ENCODE measurements around the gene ADAMTS7.
A peak's percentile ranks its signal among the peaks of the same experiment; 100 is the strongest.
"Not testable (repeated sequence)": the region's sequence is repeated elsewhere in the genome, so short reads cannot be mapped to it uniquely, and the experiment has no call there.

The ADAMTS7 gene

GRCh38 chr15:78741674-78742073, 69.6 kb downstream of the ADAMTS7 start:
- H3K27ac Mint-ChIP-seq (ENCODE audit: low read depth); H3K36me3 Mint-ChIP-seq (ENCODE audit: insufficient read depth); H3K4me1 Mint-ChIP-seq; H3K9me3 Mint-ChIP-seq; DNase-seq (ENCODE audit: low spot score in 2 of 2); H3K4me3 Mint-ChIP-seq; ATAC-seq (replicated peaks; ENCODE audit: extremely low read depth, poor library complexity, severe bottlenecking): not testable (repeated sequence)
- H3K27me3 Mint-ChIP-seq, result peaks cover 21% of the 10 kb centered on the region

GRCh38 chr15:78740904-78741274, 70.4 kb downstream of the ADAMTS7 start:
- peaks cover 21% of the 10 kb centered on the region for H3K27me3 Mint-ChIP-seq
- no peak overlapping the region for H3K27ac Mint-ChIP-seq (ENCODE audit: low read depth)
- no peak overlapping the region for H3K4me3 Mint-ChIP-seq
- ATAC-seq (replicated peaks; ENCODE audit: extremely low read depth, poor library complexity, severe bottlenecking), result no peak
- DNase-seq (ENCODE audit: low spot score in 2 of 2), result no peak
- H3K36me3 Mint-ChIP-seq (ENCODE audit: insufficient read depth), result no peaks in the 10 kb centered on the region
- no peaks in the 10 kb centered on the region for H3K9me3 Mint-ChIP-seq
- H3K4me1 Mint-ChIP-seq, result peaks cover 5% of the 10 kb centered on the region

GRCh38 chr15:78739996-78740903, 71.0 kb downstream of the ADAMTS7 start:
- H3K27me3 Mint-ChIP-seq, result peaks cover 22% of the 10 kb centered on the region
- peak in 1 of 2 donors; percentile 23 for DNase-seq (ENCODE audit: low spot score in 2 of 2)
- no peaks in the 10 kb centered on the region for H3K9me3 Mint-ChIP-seq
- no peak overlapping the region for H3K4me3 Mint-ChIP-seq
- peaks cover 5% of the 10 kb centered on the region for H3K4me1 Mint-ChIP-seq
- no peaks in the 10 kb centered on the region for H3K36me3 Mint-ChIP-seq (ENCODE audit: insufficient read depth)
- H3K27ac Mint-ChIP-seq (ENCODE audit: low read depth), result no peak overlapping the region
- no peak for ATAC-seq (replicated peaks; ENCODE audit: extremely low read depth, poor library complexity, severe bottlenecking)

- no peak for ATAC-seq (replicated peaks; ENCODE audit: extremely low read depth, poor library complexity, severe bottlenecking)
- no peaks in the 10 kb centered on the region for H3K36me3 Mint-ChIP-seq (ENCODE audit: insufficient read depth)
- H3K27ac Mint-ChIP-seq (ENCODE audit: low read depth), result no peak overlapping the region
- DNase-seq (ENCODE audit: low spot score in 2 of 2), result no peak
- H3K4me3 Mint-ChIP-seq, result no peak overlapping the region
- peaks cover 5% of the 10 kb centered on the region for H3K4me1 Mint-ChIP-seq
- H3K27me3 Mint-ChIP-seq, result peaks cover 32% of the 10 kb centered on the region
- no peaks in the 10 kb centered on the region for H3K9me3 Mint-ChIP-seq
Measured at GRCh38 chr15:78739206-78739605, 72.1 kb downstream of the ADAMTS7 start.

GRCh38 chr15:78737931-78738558, 73.2 kb downstream of the ADAMTS7 start:
- not testable (repeated sequence) for ATAC-seq (replicated peaks; ENCODE audit: extremely low read depth, poor library complexity, severe bottlenecking); H3K9me3 Mint-ChIP-seq; H3K27ac Mint-ChIP-seq (ENCODE audit: low read depth); DNase-seq (ENCODE audit: low spot score in 2 of 2); H3K4me1 Mint-ChIP-seq; H3K4me3 Mint-ChIP-seq; H3K36me3 Mint-ChIP-seq (ENCODE audit: insufficient read depth)
- peaks cover 42% of the 10 kb centered on the region for H3K27me3 Mint-ChIP-seq

GRCh38 chr15:78737187-78737820, 74.0 kb downstream of the ADAMTS7 start:
- Mint-ChIP-seq H3K9me3 (no peaks in the 10 kb centered on the region), H3K27ac (ENCODE audit: low read depth) (no peak overlapping the region), H3K36me3 (ENCODE audit: insufficient read depth) (no peaks in the 10 kb centered on the region), H3K4me3 (no peak overlapping the region), H3K27me3 (peaks cover 46% of the 10 kb centered on the region), H3K4me1 (peaks cover 5% of the 10 kb centered on the region)
- DNase-seq (ENCODE audit: low spot score in 2 of 2), result no peak
- no peak for ATAC-seq (replicated peaks; ENCODE audit: extremely low read depth, poor library complexity, severe bottlenecking)

- not testable (repeated sequence) for H3K36me3 Mint-ChIP-seq (ENCODE audit: insufficient read depth); H3K4me1 Mint-ChIP-seq; H3K4me3 Mint-ChIP-seq; DNase-seq (ENCODE audit: low spot score in 2 of 2); H3K27ac Mint-ChIP-seq (ENCODE audit: low read depth); ATAC-seq (replicated peaks; ENCODE audit: extremely low read depth, poor library complexity, severe bottlenecking); H3K9me3 Mint-ChIP-seq
- H3K27me3 Mint-ChIP-seq, result peaks cover 56% of the 10 kb centered on the region
Measured at GRCh38 chr15:78736286-78736685, 75.0 kb downstream of the ADAMTS7 start.

- Mint-ChIP-seq H3K27me3 (peaks cover 55% of the 10 kb centered on the region), H3K4me1 (no peaks in the 10 kb centered on the region)
- no peak for ATAC-seq (replicated peaks; ENCODE audit: extremely low read depth, poor library complexity, severe bottlenecking)
Measured at GRCh38 chr15:78734451-78735064, 76.7 kb downstream of the ADAMTS7 start.

GRCh38 chr15:78732634-78733033, 78.6 kb downstream of the ADAMTS7 start:
- no peak for ATAC-seq (replicated peaks; ENCODE audit: extremely low read depth, poor library complexity, severe bottlenecking)
- Mint-ChIP-seq H3K9me3 (no peaks in the 10 kb centered on the region), H3K4me3 (no peak overlapping the region), H3K27ac (ENCODE audit: low read depth) (no peak overlapping the region), H3K36me3 (ENCODE audit: insufficient read depth) (no peaks in the 10 kb centered on the region), H3K27me3 (peaks cover 44% of the 10 kb centered on the region), H3K4me1 (no peaks in the 10 kb centered on the region)
- DNase-seq (ENCODE audit: low spot score in 2 of 2), result no peak

More at GRCh38 chr15:78734451-78735064, 76.7 kb downstream of the ADAMTS7 start:
- Mint-ChIP-seq H3K27ac (ENCODE audit: low read depth) (no peak overlapping the region), H3K4me3 (no peak overlapping the region), H3K9me3 (no peaks in the 10 kb centered on the region), H3K36me3 (ENCODE audit: insufficient read depth) (no peaks in the 10 kb centered on the region)
- no peak for DNase-seq (ENCODE audit: low spot score in 2 of 2)

- Mint-ChIP-seq H3K27me3 (peaks cover 44% of the 10 kb centered on the region), H3K9me3 (no peaks in the 10 kb centered on the region), H3K27ac (ENCODE audit: low read depth) (no peak overlapping the region), H3K36me3 (ENCODE audit: insufficient read depth) (no peaks in the 10 kb centered on the region), H3K4me3 (no peak overlapping the region), H3K4me1 (no peaks in the 10 kb centered on the region)
- DNase-seq (ENCODE audit: low spot score in 2 of 2) (no peak), ATAC-seq (replicated peaks; ENCODE audit: extremely low read depth, poor library complexity, severe bottlenecking) (no peak)
Measured at GRCh38 chr15:78730955-78731354, 80.3 kb downstream of the ADAMTS7 start.

GRCh38 chr15:78728427-78728826, 82.8 kb downstream of the ADAMTS7 start:
- H3K4me1 Mint-ChIP-seq; ATAC-seq (replicated peaks; ENCODE audit: extremely low read depth, poor library complexity, severe bottlenecking); H3K36me3 Mint-ChIP-seq (ENCODE audit: insufficient read depth); DNase-seq (ENCODE audit: low spot score in 2 of 2); H3K4me3 Mint-ChIP-seq; H3K27ac Mint-ChIP-seq (ENCODE audit: low read depth); H3K9me3 Mint-ChIP-seq: not testable (repeated sequence)
- H3K27me3 Mint-ChIP-seq, result peaks cover 26% of the 10 kb centered on the region

GRCh38 chr15:78727561-78727960, 83.7 kb downstream of the ADAMTS7 start:
- DNase-seq (ENCODE audit: low spot score in 2 of 2), result no peak
- no peak overlapping the region for H3K27ac Mint-ChIP-seq (ENCODE audit: low read depth)
- ATAC-seq (replicated peaks; ENCODE audit: extremely low read depth, poor library complexity, severe bottlenecking), result no peak
- H3K36me3 Mint-ChIP-seq (ENCODE audit: insufficient read depth), result no peaks in the 10 kb centered on the region
- no peaks in the 10 kb centered on the region for H3K9me3 Mint-ChIP-seq
- H3K4me3 Mint-ChIP-seq, result no peak overlapping the region
- no peaks in the 10 kb centered on the region for H3K4me1 Mint-ChIP-seq
- H3K27me3 Mint-ChIP-seq, result peaks cover 22% of the 10 kb centered on the region
